CD4-positive, alpha-beta T cell treated with Interleukin-2 at 100 ng/mL for 4 hours (primary cell): ENCODE results near the gene METTL5.
A peak's percentile ranks its signal among the peaks of the same experiment; 100 is the strongest.
"Not testable (repeated sequence)": the region's sequence is repeated elsewhere in the genome, so short reads cannot be mapped to it uniquely, and the experiment has no call there.

ENCODE experiments used
- DNase-seq: peaks from one replicate; pipeline ENCODE4 v3.0.0-alpha.2; 2020; ENCODE audit warnings: low spot score

Gene METTL5

GRCh38 chr2:169824373-169825333 lies at the start of gene METTL5:
Gene METTL5, minus strand, starts transcription at chr2:169824905. Its CDS starts 308 bp downstream, at chr2:169824597.
- DNase-seq = peak; percentile 77

GRCh38 chr2:169871994-169872393 lies 47.3 kb upstream of the METTL5 start:
- DNase-seq = no peak

GRCh38 chr2:169871369-169871768 lies 46.7 kb upstream of the METTL5 start:
- not testable (repeated sequence) for DNase-seq

GRCh38 chr2:169868951-169869350 lies 44.2 kb upstream of the METTL5 start:
- DNase-seq = no peak

- DNase-seq = no peak
Observed at GRCh38 chr2:169867579-169867978, 42.9 kb upstream of the METTL5 start.

- not testable (repeated sequence) for DNase-seq
Observed at GRCh38 chr2:169866230-169866629, 41.5 kb upstream of the METTL5 start.

- DNase-seq = no peak
Observed at GRCh38 chr2:169865492-169865891, 40.8 kb upstream of the METTL5 start.

GRCh38 chr2:169862816-169863215 lies 38.1 kb upstream of the METTL5 start:
- DNase-seq = no peak

GRCh38 chr2:169860149-169860548 lies 35.4 kb upstream of the METTL5 start:
- no peak for DNase-seq

GRCh38 chr2:169859423-169859822 lies 34.7 kb upstream of the METTL5 start:
- no peak for DNase-seq

- DNase-seq = not testable (repeated sequence)
Observed at GRCh38 chr2:169855281-169856258, 30.9 kb upstream of the METTL5 start.

- no peak for DNase-seq
Observed at GRCh38 chr2:169853041-169853668, 28.4 kb upstream of the METTL5 start.

GRCh38 chr2:169849710-169850109 lies 25.0 kb upstream of the METTL5 start:
- DNase-seq = no peak

- DNase-seq = not testable (repeated sequence)
Observed at GRCh38 chr2:169848959-169849693, 24.4 kb upstream of the METTL5 start.

- no peak for DNase-seq
Observed at GRCh38 chr2:169845016-169845415, 20.3 kb upstream of the METTL5 start.

- DNase-seq = not testable (repeated sequence)
Observed at GRCh38 chr2:169841625-169842024, 16.9 kb upstream of the METTL5 start.

GRCh38 chr2:169840747-169841142 lies 16.0 kb upstream of the METTL5 start:
- no peak for DNase-seq

GRCh38 chr2:169839954-169840746 lies 15.4 kb upstream of the METTL5 start:
- no peak for DNase-seq

GRCh38 chr2:169838743-169839489 lies 14.2 kb upstream of the METTL5 start:
- no peak for DNase-seq

- DNase-seq = no peak
Observed at GRCh38 chr2:169834401-169834800, 9.7 kb upstream of the METTL5 start.
